Smooth muscle cell (in vitro differentiated cells): ENCODE data around the gene NDEL1. TPM values are rescaled to one million over a fixed set of nuclear protein-coding genes. Genes with fewer than 3 reads are reported as not detected.

Experiments used
- DNase-seq: peaks from one replicate; lab custom pipeline; 2025; ENCODE audit not compliant: unreplicated experiment; lab: John Stamatoyannopoulos, UW
- H2AFZ ChIP-seq: fragments of 200-600 bp; sonication (generic); 2 replicates; pipeline ENCODE4 v1.6.0; 2016; ENCODE audit warnings: antibody characterized with exemption, low read depth, mild to moderate bottlenecking
- H3F3A ChIP-seq: fragments of 200-600 bp; sonication (generic); 2 replicates; pipeline ENCODE4 v1.6.0; 2017; ENCODE audit warnings: antibody characterized with exemption, low read depth
- H3K27ac ChIP-seq: fragments of 200-600 bp; sonication (generic); 2 replicates; pipeline ENCODE4 v1.5.1; 2016; ENCODE audit warnings: low read depth, mild to moderate bottlenecking
- H3K27me3 ChIP-seq: fragments of 200-600 bp; sonication (generic); 2 replicates; pipeline ENCODE4 v1.6.1; 2016; ENCODE audit warnings: low read depth, mild to moderate bottlenecking
- H3K36me3 ChIP-seq: fragments of 200-600 bp; sonication (generic); 2 replicates; pipeline ENCODE4 v1.5.1; 2016; ENCODE audit warnings: low read depth
- H3K4me1 ChIP-seq: fragments of 200-600 bp; sonication (generic); 2 replicates; pipeline ENCODE4 v1.5.1; 2016; ENCODE audit warnings: low read depth
- H3K4me2 ChIP-seq: fragments of 200-600 bp; sonication (generic); 2 replicates; pipeline ENCODE4 v1.6.0; 2016; ENCODE audit warnings: mild to moderate bottlenecking
- H3K4me3 ChIP-seq: fragments of 200-600 bp; sonication (generic); 2 replicates; pipeline ENCODE4 v1.5.1; 2016; ENCODE audit warnings: mild to moderate bottlenecking
- H3K79me2 ChIP-seq: fragments of 200-600 bp; sonication (generic); 2 replicates; pipeline ENCODE4 v1.6.0; 2016; ENCODE audit warnings: low read depth, mild to moderate bottlenecking
- H3K9ac ChIP-seq: fragments of 200-600 bp; sonication (generic); 2 replicates; pipeline ENCODE4 v1.6.0; 2016; ENCODE audit warnings: low read depth
- H3K9me3 ChIP-seq: fragments of 200-600 bp; sonication (generic); replicated peaks from 2 replicates; pipeline ENCODE4 v1.5.1; 2016; ENCODE audit warnings: low read depth
- H4K20me1 ChIP-seq: fragments of 200-600 bp; sonication (generic); 2 replicates; pipeline ENCODE4 v1.6.0; 2016; ENCODE audit warnings: low read depth
- WGBS: methylation state at CpG from one replicate; pipeline ENCODE4 v1.1.7; 2016; ENCODE audit warnings: low lambda C conversion rate; 5-methylcytosine and 5-hydroxymethylcytosine counted together
- polyA plus RNA-seq: library from polyadenylated mRNA; unstranded; fragments of >200 nt; fragmentation: Nextera tagmentation; extraction: Ambion mirVana; gene quantifications from 2 replicates; pipeline ENCODE4 v1.2.1, GENCODE V29; 2016
- total RNA-seq: library from RNA; depleted of rRNA; stranded (reverse); fragments of >200 nt; gene quantifications from 2 replicates; pipeline ENCODE4 v1.2.3, GENCODE V29; 2014
- TF ChIP-seq, protein P1 (sequence below): fragments of 200-600 bp; sonication (generic); IDR thresholded peaks from 2 replicates; pipeline ENCODE4 v1.5.1; 2017; ENCODE audit warnings: borderline replicate concordance, mild to moderate bottlenecking, antibody characterized with exemption; ENCODE audit not compliant: insufficient read depth, poor library complexity, severe bottlenecking

The NDEL1 gene
- total and polyA plus RNA-seq, 2 experiments from 2014 or later = 82.6 to 103 TPM

DNA sequence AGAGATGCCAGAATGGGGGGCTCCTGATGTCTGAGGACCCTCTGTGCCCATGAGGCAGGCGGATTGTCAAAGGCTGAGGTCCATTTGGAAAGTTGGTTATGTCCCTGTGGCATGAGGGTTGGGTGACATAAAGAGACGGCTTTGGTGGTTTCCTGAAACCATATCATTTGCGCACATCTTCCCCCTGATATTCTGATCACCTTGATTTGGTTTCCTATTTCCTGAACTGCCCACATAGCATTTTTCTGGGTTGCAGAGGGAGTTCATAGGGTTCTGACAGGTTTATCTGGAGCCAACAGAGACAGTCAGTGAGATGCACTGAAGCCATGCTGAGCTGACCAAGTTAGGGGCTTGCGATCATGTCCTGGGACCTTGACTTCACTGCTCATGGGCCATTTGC is 22.4 kb upstream of the NDEL1 start:
- Histone ChIP-seq H3K79me2 (no peaks in the 10 kb centered on the region), H3K9ac (no peak overlapping the region), H3K4me3 (no peak overlapping the region), H3K27ac (no peak overlapping the region), H3K4me1 (no peaks in the 10 kb centered on the region), H3K27me3 (no peaks in the 10 kb centered on the region), H2AFZ (no peak overlapping the region), H3K4me2 (no peak overlapping the region), H3K36me3 (no peaks in the 10 kb centered on the region), H4K20me1 (no peaks in the 10 kb centered on the region), H3F3A (no peaks in the 10 kb centered on the region), H3K9me3 (no peaks in the 10 kb centered on the region)
- TF ChIP-seq, protein P1, sequence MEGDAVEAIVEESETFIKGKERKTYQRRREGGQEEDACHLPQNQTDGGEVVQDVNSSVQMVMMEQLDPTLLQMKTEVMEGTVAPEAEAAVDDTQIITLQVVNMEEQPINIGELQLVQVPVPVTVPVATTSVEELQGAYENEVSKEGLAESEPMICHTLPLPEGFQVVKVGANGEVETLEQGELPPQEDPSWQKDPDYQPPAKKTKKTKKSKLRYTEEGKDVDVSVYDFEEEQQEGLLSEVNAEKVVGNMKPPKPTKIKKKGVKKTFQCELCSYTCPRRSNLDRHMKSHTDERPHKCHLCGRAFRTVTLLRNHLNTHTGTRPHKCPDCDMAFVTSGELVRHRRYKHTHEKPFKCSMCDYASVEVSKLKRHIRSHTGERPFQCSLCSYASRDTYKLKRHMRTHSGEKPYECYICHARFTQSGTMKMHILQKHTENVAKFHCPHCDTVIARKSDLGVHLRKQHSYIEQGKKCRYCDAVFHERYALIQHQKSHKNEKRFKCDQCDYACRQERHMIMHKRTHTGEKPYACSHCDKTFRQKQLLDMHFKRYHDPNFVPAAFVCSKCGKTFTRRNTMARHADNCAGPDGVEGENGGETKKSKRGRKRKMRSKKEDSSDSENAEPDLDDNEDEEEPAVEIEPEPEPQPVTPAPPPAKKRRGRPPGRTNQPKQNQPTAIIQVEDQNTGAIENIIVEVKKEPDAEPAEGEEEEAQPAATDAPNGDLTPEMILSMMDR = no peak
- no peak for DNase-seq
- WGBS = 93% methylated on average over 4 of the region's 4 CpGs

DNA sequence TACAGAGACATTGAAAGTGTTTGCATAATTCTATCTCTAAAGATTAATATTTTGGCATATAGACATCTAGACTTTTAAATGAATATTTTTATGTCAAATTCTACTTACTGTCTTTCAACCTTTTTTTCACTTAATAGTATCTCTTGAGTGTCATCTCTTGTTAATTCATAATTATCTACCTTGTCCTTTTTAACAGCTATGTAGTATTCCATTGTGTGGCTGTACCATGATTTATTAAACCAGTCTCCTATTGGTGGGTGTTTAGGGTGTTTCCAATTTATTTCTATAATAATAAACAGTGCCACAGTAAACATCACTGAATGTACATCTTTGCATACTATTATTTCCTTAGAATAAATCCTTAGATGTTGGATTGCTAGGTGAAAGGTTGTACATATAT is 21.7 kb upstream of the NDEL1 start:
- TF ChIP-seq, protein P1 = no peak
- Histone ChIP-seq H3K4me2 (no peak overlapping the region), H4K20me1 (no peaks in the 10 kb centered on the region), H3K27ac (no peak overlapping the region), H2AFZ (no peak overlapping the region), H3F3A (no peaks in the 10 kb centered on the region), H3K79me2 (no peaks in the 10 kb centered on the region), H3K4me1 (no peaks in the 10 kb centered on the region), H3K4me3 (no peak overlapping the region), H3K9me3 (no peaks in the 10 kb centered on the region), H3K27me3 (no peaks in the 10 kb centered on the region), H3K9ac (no peak overlapping the region), H3K36me3 (no peaks in the 10 kb centered on the region)
- no peak for DNase-seq

DNA sequence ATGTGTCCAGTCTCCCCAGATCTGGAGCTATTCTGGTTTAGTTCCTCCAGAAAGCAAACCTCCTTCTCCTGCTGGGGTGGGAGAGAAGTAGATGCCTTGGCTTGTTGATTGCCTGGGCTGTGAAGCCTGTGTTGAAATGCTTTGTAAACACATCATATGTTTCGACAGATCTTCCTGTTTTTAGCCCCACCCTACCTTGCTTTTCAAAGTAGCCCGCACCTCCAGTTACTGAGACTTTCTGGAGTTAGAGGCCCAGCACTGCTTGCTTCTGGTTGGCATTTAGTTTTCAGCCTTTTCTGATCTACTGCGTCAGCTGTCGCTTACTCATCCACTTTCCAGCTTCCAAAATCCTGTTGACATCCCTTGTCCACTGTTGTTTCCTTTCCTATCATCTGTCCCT is 17.9 kb upstream of the NDEL1 start:
- 85% methylated on average over 4 of the region's 4 CpGs for WGBS
- H3K36me3 ChIP-seq = no peaks in the 10 kb centered on the region
- TF ChIP-seq, protein P1 = no peak
- no peak overlapping the region for H2AFZ ChIP-seq
- no peaks in the 10 kb centered on the region for H4K20me1 ChIP-seq
- no peak for DNase-seq
- H3F3A ChIP-seq = no peaks in the 10 kb centered on the region
- no peak overlapping the region for H3K9ac ChIP-seq
- H3K9me3 ChIP-seq = no peaks in the 10 kb centered on the region
- no peak overlapping the region for H3K27ac ChIP-seq
- H3K79me2 ChIP-seq = no peaks in the 10 kb centered on the region
- H3K4me1 ChIP-seq = no peaks in the 10 kb centered on the region
- H3K4me2 ChIP-seq = no peak overlapping the region
- no peaks in the 10 kb centered on the region for H3K27me3 ChIP-seq
- no peak overlapping the region for H3K4me3 ChIP-seq

DNA sequence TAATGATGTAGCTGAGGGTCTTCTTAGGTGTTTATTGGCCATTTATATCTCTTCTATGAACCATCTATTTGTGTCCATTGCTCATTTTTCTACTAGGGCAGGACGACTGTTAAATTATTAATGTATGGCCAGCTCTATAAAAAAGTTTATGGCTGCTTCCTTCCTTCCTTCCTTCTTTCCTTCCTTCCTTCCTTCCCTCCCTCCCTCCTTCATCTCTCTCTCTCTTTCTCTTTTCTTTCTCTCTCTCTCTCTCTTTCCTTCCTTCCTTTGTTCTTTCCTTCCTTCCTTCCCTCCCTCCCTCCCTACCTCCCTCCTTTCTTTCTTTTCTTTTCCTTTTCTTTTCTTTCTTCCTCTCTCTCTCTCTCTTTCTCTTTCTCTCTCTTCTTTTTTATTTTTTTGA is 17.2 kb upstream of the NDEL1 start:
- DNase-seq = no peak
- no peaks in the 10 kb centered on the region for H3K36me3 ChIP-seq

More for the DNA sequence above, 17.2 kb upstream of the NDEL1 start:
- Histone ChIP-seq H3K9me3 (no peaks in the 10 kb centered on the region), H3K9ac (no peak overlapping the region), H3K4me3 (no peak overlapping the region), H3K4me2 (no peak overlapping the region), H3F3A (no peaks in the 10 kb centered on the region), H3K79me2 (no peaks in the 10 kb centered on the region), H2AFZ (no peak overlapping the region), H3K27ac (no peak overlapping the region), H3K27me3 (no peaks in the 10 kb centered on the region), H3K4me1 (no peaks in the 10 kb centered on the region), H4K20me1 (no peaks in the 10 kb centered on the region)
- 86% methylated on average over 1 of the region's 1 CpG for WGBS
- TF ChIP-seq, protein P1 = no peak
